CD4-positive, alpha-beta memory T cell (primary cell): Measurements from ENCODE around the gene CDKL5. TPM values are rescaled to one million over a fixed set of nuclear protein-coding genes. Genes with fewer than 3 reads are reported as not detected.

ENCODE experiments used
- CTCF ChIA-PET: fragments of 350-600 bp; sonication (Branson Sonifier 250); formaldehyde crosslinking; loops from one replicate; lab custom pipeline; 2021; ENCODE audit warnings: inconsistent platforms; ENCODE audit not compliant: partially characterized antibody; lab: Charles Lee
- POLR2A ChIA-PET: fragments of 350-600 bp; sonication (Branson Sonifier 250); formaldehyde crosslinking; loops from one replicate; lab custom pipeline; 2021; ENCODE audit not compliant: partially characterized antibody; lab: Charles Lee
- DNase-seq, 5 donors: peaks; one replicate each; pipeline versions ENCODE4 v3.0.0 to v3.0.0-alpha.2; 2020 to 2022; ENCODE audit warnings: mixed read lengths in 1 of 5
- H3K27ac ChIP-seq: one replicate; pipeline ENCODE4 v1.7.0; 2013; ENCODE audit warnings: low read depth, low read length
- H3K27me3 ChIP-seq: 2 replicates; pipeline ENCODE4 v1.7.0; 2013; ENCODE audit warnings: mild to moderate bottlenecking, low read length, moderate library complexity; ENCODE audit not compliant: insufficient read depth
- H3K36me3 ChIP-seq: 2 replicates; pipeline ENCODE4 v1.7.0; 2013; ENCODE audit warnings: mild to moderate bottlenecking, low read length, moderate library complexity; ENCODE audit not compliant: insufficient read depth
- H3K4me1 ChIP-seq: 2 replicates; pipeline ENCODE4 v1.7.0; 2013; ENCODE audit warnings: mild to moderate bottlenecking, low read length, moderate library complexity; ENCODE audit not compliant: insufficient read depth
- H3K4me3 ChIP-seq, 2 donors: one replicate each; pipeline ENCODE4 v1.7.0; 2013; ENCODE audit warnings: low read length in 2 of 2, mild to moderate bottlenecking in 1 of 2
- H3K9me3 ChIP-seq, 2 donors: one replicate each; pipeline ENCODE4 v1.7.0; 2013; ENCODE audit warnings: low read length in 2 of 2, control low read depth in 1 of 2; ENCODE audit not compliant: control insufficient read depth in 1 of 2
- H3K27ac Mint-ChIP-seq, 7 donors: one replicate each; pipeline ENCODE4 v1.8.0; 2020 to 2021; ENCODE audit warnings: mixed read lengths in 7 of 7, mild to moderate bottlenecking in 6 of 7, inconsistent platforms in 3 of 7, moderate library complexity in 3 of 7
- H3K27me3 Mint-ChIP-seq, 2 donors: one replicate each; pipeline ENCODE4 v1.8.0; 2020 to 2021; ENCODE audit warnings: mixed read lengths in 2 of 2
- H3K36me3 Mint-ChIP-seq, 2 donors: one replicate each; pipeline ENCODE4 v1.8.0; 2020 to 2021; ENCODE audit warnings: mixed read lengths in 2 of 2, inconsistent platforms in 1 of 2, mild to moderate bottlenecking in 1 of 2
- H3K4me1 Mint-ChIP-seq, 4 donors: one replicate each; pipeline ENCODE4 v1.8.0; 2020 to 2021; ENCODE audit warnings: mixed read lengths in 4 of 4, mild to moderate bottlenecking in 1 of 4
- H3K4me3 Mint-ChIP-seq, 8 donors: one replicate each; pipeline ENCODE4 v1.8.0; 2020 to 2021; ENCODE audit warnings: mixed read lengths in 8 of 8, mild to moderate bottlenecking in 7 of 8, moderate library complexity in 6 of 8, inconsistent platforms in 3 of 8
- H3K9me3 Mint-ChIP-seq, 8 donors: one replicate each; pipeline ENCODE4 v1.8.0; 2020 to 2021; ENCODE audit warnings: mixed read lengths in 8 of 8, mild to moderate bottlenecking in 5 of 8, inconsistent platforms in 3 of 8, moderate library complexity in 1 of 8
- intact Hi-C: fragments of 100-400 bp; cut with micrococcal nuclease; formaldehyde crosslinking; loops from one replicate; pipeline ENCODE4 v1.15.1; 2023
- polyA plus RNA-seq, 2 donors: library from polyadenylated mRNA; unstranded; fragments of 300-500 nt; fragmentation: Illumina TruSeq; gene quantifications; one replicate each; pipeline ENCODE4 v1.2.3, GENCODE V29; 2021
- total RNA-seq, 2 experiments: library from RNA; stranded (reverse); gene quantifications; one replicate each; pipeline ENCODE4 v1.2.3, GENCODE V29; 2021

Gene CDKL5
- total and polyA plus RNA-seq, 4 experiments from 2014 or later = 1.0 to 5.7 (median 3.2) TPM

- no peaks in the 10 kb centered on the region for H3K9me3 ChIP-seq
- Mint-ChIP-seq H3K9me3 (no peaks in the 10 kb centered on the region), H3K4me1 (no peaks in the 10 kb centered on the region), H3K27me3 (no peaks in the 10 kb centered on the region), H3K36me3 (no peaks in the 10 kb centered on the region), H3K27ac (no peak overlapping the region), H3K4me3 (no peak overlapping the region)
- CTCF ChIA-PET = no interaction called here
- no peaks in the 10 kb centered on the region for H3K4me1 ChIP-seq
- POLR2A ChIA-PET = no interaction called here
- no peaks in the 10 kb centered on the region for H3K36me3 ChIP-seq
- H3K27me3 ChIP-seq = no peaks in the 10 kb centered on the region
- no peak overlapping the region for H3K4me3 ChIP-seq
- no peak overlapping the region for H3K27ac ChIP-seq
- intact Hi-C loops = no loop called here
- DNase-seq = no peak
These were observed 229.7 kb downstream of the CDKL5 start for GRCh38 chrX:18654875-18655836.

GRCh38 chrX:18661273-18661672, 235.9 kb downstream of the CDKL5 start:
- POLR2A ChIA-PET = no interaction called here
- CTCF ChIA-PET = interaction anchor here (0.6 kb wide), 1 partner anchor 361 kb away, joined by 3 read pairs; no protein-coding TSS in a partner anchor
- Mint-ChIP-seq H3K4me3 (no peak overlapping the region), H3K27me3 (peaks cover 2 to 3% of the 10 kb centered on the region in 2 donors), H3K36me3 (no peaks in the 10 kb centered on the region), H3K4me1 (no peaks in the 10 kb centered on the region), H3K27ac (no peak overlapping the region), H3K9me3 (peaks cover 0 to 4% (median 0%) of the 10 kb centered on the region in 8 donors)
- Histone ChIP-seq H3K36me3 (no peaks in the 10 kb centered on the region), H3K27ac (no peak overlapping the region), H3K4me1 (no peaks in the 10 kb centered on the region), H3K4me3 (no peak overlapping the region), H3K27me3 (no peaks in the 10 kb centered on the region), H3K9me3 (no peaks in the 10 kb centered on the region)
- no peak for DNase-seq
- intact Hi-C loops = no loop called here

GRCh38 chrX:18664947-18665346, 239.5 kb downstream of the CDKL5 start:
- no peak overlapping the region for H3K4me3 ChIP-seq
- no peak overlapping the region for H3K27ac ChIP-seq
- H3K27me3 ChIP-seq = no peaks in the 10 kb centered on the region
- ChIA-PET CTCF (no interaction called here), POLR2A (no interaction called here)
- Mint-ChIP-seq H3K27ac (no peak overlapping the region), H3K36me3 (no peaks in the 10 kb centered on the region), H3K9me3 (peaks cover 0 to 4% (median 0%) of the 10 kb centered on the region in 8 donors), H3K27me3 (peaks cover 2 to 3% of the 10 kb centered on the region in 2 donors), H3K4me1 (peaks cover 2 to 7% (median 4%) of the 10 kb centered on the region in 4 donors), H3K4me3 (no peak overlapping the region)
- no peak for DNase-seq
- no peaks in the 10 kb centered on the region for H3K9me3 ChIP-seq
- no peaks in the 10 kb centered on the region for H3K36me3 ChIP-seq
- no peaks in the 10 kb centered on the region for H3K4me1 ChIP-seq
- intact Hi-C loops = no loop called here

DNA sequence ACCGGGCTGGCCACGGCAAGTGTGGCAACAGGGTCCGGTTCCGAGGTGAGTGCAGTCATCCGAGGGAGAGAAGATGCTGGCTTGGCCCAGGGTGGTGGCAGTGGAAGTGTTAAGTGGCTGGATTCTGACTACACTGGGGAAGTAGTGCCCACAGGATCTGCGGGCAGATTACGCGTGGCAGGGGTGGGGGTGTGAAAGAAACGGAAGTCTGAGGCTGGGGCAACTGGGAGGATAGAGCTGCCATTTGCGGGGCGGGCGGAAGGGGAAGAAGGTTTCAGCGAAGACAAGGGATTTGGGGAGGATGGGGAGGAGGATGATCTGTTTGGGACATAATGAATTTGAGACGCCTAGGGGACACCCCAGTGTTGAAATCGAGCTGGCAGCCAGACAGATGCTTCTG, 241.2 kb downstream of the CDKL5 start:
- intact Hi-C loops = no loop called here
- no peak overlapping the region for H3K27ac Mint-ChIP-seq
- Histone ChIP-seq H3K27ac (no peak overlapping the region), H3K9me3 (no peaks in the 10 kb centered on the region), H3K27me3 (no peaks in the 10 kb centered on the region), H3K4me1 (no peaks in the 10 kb centered on the region), H3K4me3 (no peak overlapping the region), H3K36me3 (no peaks in the 10 kb centered on the region)
- peaks cover 2 to 3% of the 10 kb centered on the region in 2 donors for H3K27me3 Mint-ChIP-seq
- POLR2A ChIA-PET = no interaction called here
- H3K36me3 Mint-ChIP-seq = no peaks in the 10 kb centered on the region
- no peak overlapping the region for H3K4me3 Mint-ChIP-seq
- no peak for DNase-seq
- H3K4me1 Mint-ChIP-seq = peaks cover 2 to 7% (median 4%) of the 10 kb centered on the region in 4 donors
- CTCF ChIA-PET = no interaction called here
- peaks cover 0 to 4% (median 0%) of the 10 kb centered on the region in 8 donors for H3K9me3 Mint-ChIP-seq

- H3K4me3 ChIP-seq = no peak overlapping the region
- no peaks in the 10 kb centered on the region for H3K36me3 ChIP-seq
- Mint-ChIP-seq H3K4me3 (peak overlapping the region in 6 of 8 donors; percentile 17 to 49 (median 38)), H3K4me1 (peaks cover 2 to 9% (median 5%) of the 10 kb centered on the region in 4 donors), H3K36me3 (no peaks in the 10 kb centered on the region), H3K27ac (peak overlapping the region in 1 of 7 donors; percentile 55), H3K27me3 (peaks cover 2 to 3% of the 10 kb centered on the region in 2 donors), H3K9me3 (peaks cover 0 to 4% (median 0%) of the 10 kb centered on the region in 8 donors)
- no peak for DNase-seq
- intact Hi-C loops = no loop called here
- no peak overlapping the region for H3K27ac ChIP-seq
- ChIA-PET POLR2A (no interaction called here), CTCF (no interaction called here)
- H3K9me3 ChIP-seq = no peaks in the 10 kb centered on the region
- no peaks in the 10 kb centered on the region for H3K27me3 ChIP-seq
- H3K4me1 ChIP-seq = no peaks in the 10 kb centered on the region
These were observed 242.8 kb downstream of the CDKL5 start for GRCh38 chrX:18668071-18668835.

DNA sequence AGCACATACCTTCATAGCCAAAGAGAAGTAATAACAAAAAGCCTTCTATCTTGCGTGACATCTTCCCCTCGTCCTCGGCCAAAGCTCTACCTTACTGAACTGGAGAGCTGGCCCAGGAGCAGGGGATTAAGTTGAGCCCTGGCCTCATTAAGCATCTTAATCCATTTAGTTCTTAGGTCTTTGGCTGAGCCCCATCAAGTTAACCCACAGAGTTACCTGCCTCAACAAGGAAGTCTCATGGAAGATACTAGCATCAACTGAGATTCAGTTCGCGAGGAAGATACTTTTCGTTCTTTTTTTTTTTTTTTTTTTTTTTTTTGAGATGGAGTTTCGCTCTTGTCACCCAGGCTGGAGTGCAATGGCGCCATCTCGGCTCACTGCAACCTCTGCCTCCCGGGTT, 246.6 kb downstream of the CDKL5 start, which contains the start of gene RS1:
Gene RS1, minus strand, starts transcription at position 101 of the 400 bp plus-strand sequence. Its CDS starts 40 bp downstream, at position 61.
- Mint-ChIP-seq H3K36me3 (peaks cover 0 to 3% of the 10 kb centered on the region in 2 donors), H3K4me1 (peaks cover 4 to 18% (median 12%) of the 10 kb centered on the region in 4 donors), H3K4me3 (peak within 1 kb of the TSS in 3 of 8 donors; percentile 7 to 41 (median 39)), H3K27ac (peak within 1 kb of the TSS in 1 of 7 donors; percentile 68), H3K27me3 (no peaks in the 10 kb centered on the region), H3K9me3 (peaks cover 0 to 5% (median 0%) of the 10 kb centered on the region in 8 donors)
- ChIA-PET CTCF (no interaction called here), POLR2A (no interaction called here)
- H3K4me3 ChIP-seq = no peak within 1 kb of the TSS
- H3K27me3 ChIP-seq = no peaks in the 10 kb centered on the region
- no peak within 1 kb of the TSS for H3K27ac ChIP-seq
- intact Hi-C loops = loop anchor here (5.0 kb wide), 1 partner anchor 935 kb away; the partner anchor contains the start of gene SCML1
- no peaks in the 10 kb centered on the region for H3K9me3 ChIP-seq
- DNase-seq = no peak
- no peaks in the 10 kb centered on the region for H3K4me1 ChIP-seq
- H3K36me3 ChIP-seq = no peaks in the 10 kb centered on the region
